SU-DHL-6 (cell line): ENCODE measurements around the gene REN.

Source experiments
- H2AFZ ChIP-seq: fragments of 200-600 bp; sonication (generic); 2 replicates; pipeline ENCODE4 v1.6.1; 2014; ENCODE audit warnings: low read depth, mild to moderate bottlenecking, moderate library complexity, mixed read lengths, antibody characterized with exemption, low read length; ENCODE audit not compliant: severe bottlenecking
- H3F3A ChIP-seq: fragments of 200-600 bp; shearing (Covaris generic); 2 replicates; pipeline ENCODE4 v1.6.0; 2016; ENCODE audit warnings: antibody characterized with exemption, mild to moderate bottlenecking; ENCODE audit not compliant: insufficient read depth
- H3K27ac ChIP-seq: fragments of 200-600 bp; sonication (generic); 2 replicates; pipeline ENCODE4 v1.5.1; 2016; ENCODE audit warnings: low read depth, mild to moderate bottlenecking, low read length, moderate library complexity, mixed read lengths
- H3K27me3 ChIP-seq: fragments of 200-600 bp; sonication (generic), shearing (Covaris generic); 2 replicates; pipeline ENCODE4 v1.6.0; 2014; ENCODE audit warnings: mild to moderate bottlenecking, low read length
- H3K36me3 ChIP-seq: fragments of 200-600 bp; sonication (generic); 2 replicates; pipeline ENCODE4 v1.6.1; 2014; ENCODE audit warnings: mild to moderate bottlenecking, low read length, mixed read lengths
- H3K4me2 ChIP-seq: fragments of 300-600, 200-600 bp; shearing (Covaris generic), sonication (generic); 2 replicates; pipeline ENCODE4 v1.6.0; 2014; ENCODE audit warnings: low read length, low read depth, mild to moderate bottlenecking; ENCODE audit not compliant: poor library complexity, severe bottlenecking
- H3K4me3 ChIP-seq: fragments of 200-600 bp; sonication (generic); 2 replicates; pipeline ENCODE4 v1.5.1; 2014; ENCODE audit warnings: antibody characterized with exemption, low read length, mild to moderate bottlenecking, mixed read lengths; ENCODE audit not compliant: insufficient read depth, poor library complexity, severe bottlenecking
- H3K79me2 ChIP-seq: fragments of 200-600 bp; sonication (generic); 2 replicates; pipeline ENCODE4 v1.6.1; 2014; ENCODE audit warnings: mild to moderate bottlenecking, low read length, moderate library complexity; ENCODE audit not compliant: insufficient read depth
- H3K9ac ChIP-seq: fragments of 200-600 bp; sonication (generic); 2 replicates; pipeline ENCODE4 v1.7.0; 2014; ENCODE audit warnings: mild to moderate bottlenecking, low read length
- H3K9me2 ChIP-seq: fragments of 200-600 bp; sonication (generic); replicated peaks from 2 replicates; pipeline ENCODE4 v1.6.1; 2014; ENCODE audit warnings: low read length; ENCODE audit not compliant: insufficient read depth
- H3K9me3 ChIP-seq: fragments of 200-600 bp; sonication (generic); 2 replicates; pipeline ENCODE4 v1.6.1; 2014; ENCODE audit warnings: low read length, mixed read lengths; ENCODE audit not compliant: insufficient read depth
- H4K20me1 ChIP-seq: fragments of 200-600 bp; sonication (generic); 2 replicates; pipeline ENCODE4 v1.6.1; 2014; ENCODE audit warnings: low read depth, mild to moderate bottlenecking, antibody characterized with exemption, low read length, moderate library complexity, mixed read lengths
- CTCF ChIP-seq: fragments of 200-600 bp; sonication (generic); IDR thresholded peaks from one replicate; pipeline ENCODE4 v1.5.1; 2017; ENCODE audit warnings: antibody characterized with exemption, mild to moderate bottlenecking, low read length, moderate library complexity; ENCODE audit not compliant: insufficient read depth, poor library complexity, severe bottlenecking
- EZH2phosphoT487 ChIP-seq: fragments of 200-600 bp; sonication (generic), shearing (Covaris generic); conservative IDR thresholded peaks from 2 replicates; pipeline ENCODE4 v1.6.1; 2018; ENCODE audit warnings: mild to moderate bottlenecking, antibody characterized with exemption, low read length, moderate library complexity, mixed read lengths

The REN gene

GRCh38 chr1:204197068-204197467 lies 30.9 kb upstream of the REN start:
- Histone ChIP-seq H3K4me3 (no peak overlapping the region), H3K79me2 (no peaks in the 10 kb centered on the region), H3K36me3 (no peaks in the 10 kb centered on the region), H3K4me2 (no peak overlapping the region), H3K9me3 (no peaks in the 10 kb centered on the region), H2AFZ (no peak overlapping the region), H4K20me1 (no peaks in the 10 kb centered on the region), H3K27me3 (no peaks in the 10 kb centered on the region), H3F3A (no peaks in the 10 kb centered on the region), H3K9me2 (no peaks in the 10 kb centered on the region), H3K9ac (no peak overlapping the region), H3K27ac (no peak overlapping the region)
- TF ChIP-seq EZH2phosphoT487 = no peak
- TF ChIP-seq CTCF = no peak

DNA sequence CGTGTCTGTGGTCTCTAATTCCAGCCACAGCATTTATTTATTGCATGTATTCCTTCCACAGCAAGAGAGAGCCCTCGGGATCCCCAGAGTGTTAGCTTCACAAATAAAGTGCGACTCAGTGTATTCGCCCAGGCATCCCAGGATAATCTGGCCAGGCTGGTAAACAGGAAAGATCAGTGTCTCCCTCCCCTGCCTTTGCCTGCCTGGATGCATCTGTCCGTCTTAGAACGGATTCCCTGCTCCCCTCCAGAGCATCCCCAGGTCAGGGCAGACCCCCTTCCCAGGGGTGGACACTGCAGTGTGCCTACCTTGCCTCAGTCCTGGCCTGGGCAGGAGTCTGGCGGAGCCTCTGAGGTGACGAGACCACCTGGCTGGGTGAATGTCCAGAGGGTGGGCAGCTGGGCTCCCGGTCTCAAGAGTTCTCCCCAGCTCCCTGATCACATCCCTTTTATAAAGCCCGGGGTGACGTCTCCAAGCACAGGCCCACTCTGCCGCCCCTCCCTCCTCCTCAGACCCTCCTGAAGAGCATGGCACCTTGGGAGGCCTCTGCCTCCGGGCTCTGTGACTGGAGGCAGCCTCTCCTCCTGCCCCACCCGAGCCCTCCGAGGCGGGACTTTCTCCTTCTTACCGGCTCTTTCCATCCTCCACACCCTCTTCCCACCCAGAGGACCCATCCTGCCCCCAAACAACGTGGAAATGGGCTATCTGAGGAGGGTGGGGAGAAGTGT lies 30.1 kb upstream of the REN start, which contains the start of gene KISS1:
Gene KISS1 (minus strand): TSS at position 424 of the 728 bp plus-strand sequence. CDS start 3,615 bp downstream, outside the sequence.
- Histone ChIP-seq H4K20me1 (no peaks in the 10 kb centered on the region), H3K4me2 (no peak within 1 kb of the TSS), H3K9ac (no peak within 1 kb of the TSS), H3K9me3 (no peaks in the 10 kb centered on the region), H3K27ac (no peak within 1 kb of the TSS), H2AFZ (no peak within 1 kb of the TSS), H3K36me3 (no peaks in the 10 kb centered on the region), H3K79me2 (no peaks in the 10 kb centered on the region), H3K9me2 (no peaks in the 10 kb centered on the region), H3K27me3 (no peaks in the 10 kb centered on the region), H3F3A (no peaks in the 10 kb centered on the region), H3K4me3 (no peak within 1 kb of the TSS)
- TF ChIP-seq CTCF = no peak
- no peak for TF ChIP-seq EZH2phosphoT487

DNA sequence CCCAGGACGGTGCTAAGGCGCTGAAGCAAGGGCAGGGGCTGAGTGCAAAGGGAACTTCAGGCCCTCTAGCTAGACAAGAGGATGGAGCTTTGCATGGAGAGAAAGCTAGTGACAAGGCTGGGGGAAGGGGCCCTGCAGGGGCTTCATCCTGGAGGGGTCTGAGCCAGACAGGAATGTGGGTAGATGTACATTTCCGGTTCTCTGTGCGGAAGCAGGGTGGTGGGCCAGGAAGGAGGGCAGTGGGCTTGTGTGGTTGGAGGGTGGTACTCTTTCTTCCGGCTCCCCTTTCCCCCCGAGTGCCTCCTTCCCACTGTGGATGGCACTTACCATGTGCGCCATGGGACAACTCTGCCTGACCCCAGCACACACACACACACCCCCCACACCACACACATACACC lies 28.6 kb upstream of the REN start:
- Histone ChIP-seq H4K20me1 (no peaks in the 10 kb centered on the region), H3K9ac (no peak overlapping the region), H3K9me3 (no peaks in the 10 kb centered on the region), H3K79me2 (no peaks in the 10 kb centered on the region), H3F3A (no peaks in the 10 kb centered on the region), H2AFZ (no peak overlapping the region), H3K4me3 (no peak overlapping the region), H3K27ac (no peak overlapping the region), H3K27me3 (no peaks in the 10 kb centered on the region), H3K36me3 (no peaks in the 10 kb centered on the region), H3K9me2 (no peaks in the 10 kb centered on the region), H3K4me2 (no peak overlapping the region)
- TF ChIP-seq EZH2phosphoT487 (no peak), CTCF (no peak)
